Measurements from ENCODE around the gene TH. TPM values are rescaled to one million over a fixed set of nuclear protein-coding genes. Genes with fewer than 3 reads are reported as not detected.

Gene TH
- polyA plus RNA-seq, 1 of the 3 experiments (the other 2 are of a cell fraction), result not detected

DNA sequence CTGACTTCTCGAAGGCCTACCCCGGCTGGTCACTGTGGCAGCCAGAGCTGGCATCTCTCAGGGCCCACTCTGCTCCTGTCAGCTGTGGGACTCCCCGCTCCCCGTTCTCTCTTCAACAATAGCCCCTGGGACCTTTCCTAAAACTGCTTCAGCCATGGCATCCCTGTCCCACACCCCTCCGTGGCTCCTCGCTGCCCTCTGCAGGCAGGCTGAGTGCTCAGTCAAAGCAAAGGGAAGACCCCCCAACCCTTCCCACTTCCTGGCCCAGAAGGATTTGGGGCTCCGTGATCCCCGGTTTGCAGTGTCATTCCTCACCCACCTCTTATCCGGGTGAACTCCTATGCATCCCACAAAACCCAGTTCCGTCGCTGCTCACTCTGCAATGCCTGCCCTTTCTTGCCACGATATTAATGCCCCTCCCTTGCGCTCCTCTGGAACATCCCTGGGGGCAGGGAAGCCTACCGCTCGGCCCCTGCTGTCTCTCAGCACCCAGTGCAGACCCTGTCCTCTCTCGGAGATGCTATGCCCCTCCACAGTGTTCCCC is 1.6 kb upstream of the TH start:
- no peaks in the 10 kb centered on the region for H3K36me3 ChIP-seq (replicated peaks in 1 of 2; ENCODE audit: control insufficient read depth in 1 of 2, insufficient read depth in 2 of 2, low read length in 1 of 2)
- no peak overlapping the region for H3K27ac ChIP-seq (ENCODE audit: low read depth in 2 of 2, low read length in 1 of 2)
- CTCF ChIA-PET, result interaction anchor here (0.7 to 14.7 kb wide), 5 partner anchors 10 to 518 kb away, joined by 3 to 253 read pairs (median 5); partner anchors contain the start of gene INS
- no peaks in the 10 kb centered on the region for H3K9me2 ChIP-seq
- no peaks in the 10 kb centered on the region for H3K9me3 ChIP-seq
- H3K4me3 ChIP-seq (ENCODE audit: low read depth in 2 of 2, low read length in 1 of 2), result no peak overlapping the region
- H3K79me2 ChIP-seq (ENCODE audit: insufficient read depth), result no peaks in the 10 kb centered on the region
- 56% methylated on average over 13 of the region's 16 CpGs for WGBS (ENCODE audit: low lambda C conversion rate)
- peaks cover 0 to 42% of the 10 kb centered on the region in 2 experiments; a peak in 1 of 4 replicates for H3K4me1 ChIP-seq (ENCODE audit: control insufficient read depth in 1 of 2, insufficient read depth in 2 of 2, low read depth in 1 of 2, low read length in 1 of 2)
- POLR2A ChIA-PET, result no interaction called here
- no peaks in the 10 kb centered on the region for H3K27me3 ChIP-seq (ENCODE audit: insufficient read depth)
- H3K9ac ChIP-seq, result no peak overlapping the region
- no peak overlapping the region for H3K4me2 ChIP-seq
- no peaks in the 10 kb centered on the region for H4K20me1 ChIP-seq (ENCODE audit: insufficient read depth)
- DNase-seq, result no peak
- H2AFZ ChIP-seq (ENCODE audit: low read depth), result no peak overlapping the region
- TF ChIP-seq RXRA (IDR thresholded peaks at IDR 0.05; ENCODE audit: borderline replicate concordance, low read depth), result no peak
- peak; percentile 28; the same call in 1 of the 2 replicates for TF ChIP-seq RAD21 (IDR thresholded peaks at IDR 0.05; ENCODE audit: low read length)
- H3F3A ChIP-seq (replicated peaks; ENCODE audit: insufficient read depth), result no peaks in the 10 kb centered on the region

DNA sequence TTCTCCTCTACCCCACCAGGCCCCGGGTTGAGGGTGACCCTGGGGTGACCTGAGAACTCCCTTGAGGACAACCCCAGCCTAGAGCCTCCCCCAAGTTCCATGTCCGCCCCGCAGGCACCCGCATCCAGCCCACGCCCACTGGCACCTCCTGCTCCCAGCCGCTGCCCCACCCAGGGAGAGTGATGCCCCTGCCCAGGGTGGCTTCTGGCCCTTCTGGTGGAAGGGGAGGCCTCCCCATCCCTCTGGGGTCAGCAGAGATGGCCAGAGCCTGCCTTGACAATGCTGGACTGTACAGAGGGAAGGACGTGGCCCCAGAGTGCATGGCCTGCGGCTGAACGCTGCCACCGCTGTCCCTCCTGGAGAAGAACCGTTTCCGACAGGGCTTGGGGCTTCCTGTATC is 1.1 kb upstream of the TH start:
- H2AFZ ChIP-seq (ENCODE audit: low read depth), result no peak overlapping the region
- H3K4me1 ChIP-seq (ENCODE audit: control insufficient read depth in 1 of 2, insufficient read depth in 2 of 2, low read depth in 1 of 2, low read length in 1 of 2), result peaks cover 0 to 48% of the 10 kb centered on the region in 2 experiments; a peak in 1 of 4 replicates
- no peaks in the 10 kb centered on the region for H3K27me3 ChIP-seq (ENCODE audit: insufficient read depth)
- H4K20me1 ChIP-seq (ENCODE audit: insufficient read depth), result no peaks in the 10 kb centered on the region
- no peak overlapping the region for H3K4me3 ChIP-seq (ENCODE audit: low read depth in 2 of 2, low read length in 1 of 2)
- no peak overlapping the region for H3K27ac ChIP-seq (ENCODE audit: low read depth in 2 of 2, low read length in 1 of 2)
- CTCF ChIA-PET, result interaction anchor here (1.5 to 14.7 kb wide), 2 partner anchors 18 to 248 kb away, joined by 5 to 253 read pairs; partner anchors contain the start of gene INS
- no peaks in the 10 kb centered on the region for H3F3A ChIP-seq (replicated peaks; ENCODE audit: insufficient read depth)
- no peaks in the 10 kb centered on the region for H3K9me2 ChIP-seq
- no peaks in the 10 kb centered on the region for H3K9me3 ChIP-seq
- whole genome bisulfite sequencing (ENCODE audit: low lambda C conversion rate), result 76% methylated on average over 11 of the region's 12 CpGs
- no peak overlapping the region for H3K4me2 ChIP-seq
- no peak for DNase-seq
- H3K79me2 ChIP-seq (ENCODE audit: insufficient read depth), result no peaks in the 10 kb centered on the region
- TF ChIP-seq EP300 (IDR thresholded peaks at IDR 0.05; ENCODE audit: borderline replicate concordance in 1 of 2, low read depth in 1 of 2, low read length in 1 of 2) (no peak), FOXM1 (IDR thresholded peaks at IDR 0.05; ENCODE audit: low read depth) (no peak), CHD2 (IDR thresholded peaks at IDR 0.05; ENCODE audit: low read length, partially characterized antibody) (no peak), USF2 (IDR thresholded peaks at IDR 0.05; ENCODE audit: borderline replicate concordance, low read depth, low read length) (no peak), TEAD4 (IDR thresholded peaks at IDR 0.05; ENCODE audit: borderline replicate concordance, insufficient read depth) (no peak), TAF1 (IDR thresholded peaks at IDR 0.05; ENCODE audit: borderline replicate concordance, low read depth, low read length) (no peak)
- no peak overlapping the region for H3K9ac ChIP-seq
- no peaks in the 10 kb centered on the region for H3K36me3 ChIP-seq (replicated peaks in 1 of 2; ENCODE audit: control insufficient read depth in 1 of 2, insufficient read depth in 2 of 2, low read length in 1 of 2)
- POLR2A ChIA-PET, result no interaction called here
